ENCODE measurements around the gene GOLGA5.

The GOLGA5 gene

GRCh38 chr14:92877757-92878431 lies 83.8 kb downstream of the GOLGA5 start:
- DNase-seq (ENCODE audit: low spot score), result peak; percentile 4

- DNase-seq (ENCODE audit: low spot score), result no peak
Observed at GRCh38 chr14:92880351-92880750, 86.2 kb downstream of the GOLGA5 start.

- peak; percentile 70 for DNase-seq (ENCODE audit: low spot score)
Observed at GRCh38 chr14:92880851-92881250, 86.7 kb downstream of the GOLGA5 start.

- DNase-seq (ENCODE audit: low spot score), result no peak
Observed at GRCh38 chr14:92883066-92883465, 89.0 kb downstream of the GOLGA5 start.

- DNase-seq (ENCODE audit: low spot score), result peak; percentile 76
Observed at GRCh38 chr14:92884410-92884809, 90.3 kb downstream of the GOLGA5 start.

- DNase-seq (ENCODE audit: low spot score), result no peak
Observed at GRCh38 chr14:92885279-92886061, 91.4 kb downstream of the GOLGA5 start.

GRCh38 chr14:92886337-92886736 lies 92.2 kb downstream of the GOLGA5 start:
- DNase-seq (ENCODE audit: low spot score), result peak; percentile 72

GRCh38 chr14:92887157-92887556 lies 93.1 kb downstream of the GOLGA5 start:
- DNase-seq (ENCODE audit: low spot score), result no peak

- DNase-seq (ENCODE audit: low spot score), result no peak
Observed at GRCh38 chr14:92888896-92889295, 94.8 kb downstream of the GOLGA5 start.
